ENCODE data around the gene HSF5.

DNA sequence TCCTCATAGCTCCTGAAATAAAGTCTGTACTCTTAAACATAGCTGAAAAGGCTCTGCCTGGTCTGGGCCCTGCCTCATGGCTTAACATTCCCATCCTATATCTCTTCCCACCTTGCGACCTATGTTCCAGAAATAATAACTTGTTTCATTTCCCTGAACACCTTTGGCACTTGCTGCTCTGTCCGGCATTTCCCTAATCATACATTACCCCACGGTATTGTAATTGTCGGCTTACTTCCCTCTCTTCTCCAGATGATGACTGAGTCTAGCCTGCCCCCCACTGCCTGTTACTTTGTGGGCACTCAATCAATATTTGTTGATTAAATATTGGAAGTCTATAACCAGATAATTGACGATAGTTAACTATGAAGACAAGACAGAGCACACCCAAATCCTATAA lies 113.0 kb downstream of the HSF5 start:
- TF ChIP-seq GATA2 (IDR thresholded peaks at IDR 0.05; ENCODE audit: low read depth, low read length) (no peak), GATA3 (IDR thresholded peaks at IDR 0.05; ENCODE audit: low read depth, low read length) (no peak)

Measured in SH-SY5Y (cell line).